Measurements from ENCODE around the gene TTN. TPM values are rescaled to one million over a fixed set of nuclear protein-coding genes. Genes with fewer than 3 reads are reported as not detected.

Gene TTN
- total and polyA plus RNA-seq, 2 donors (not counting 1 experiment from before 2014, with no cell fraction given) = 0.14 to 0.33 TPM

- H3K36me3 ChIP-seq (ENCODE audit: control insufficient read depth, insufficient read depth, low read length) = no peaks in the 10 kb centered on the region
- H3K4me2 ChIP-seq (ENCODE audit: extremely low read depth, insufficient read depth, low read length) = no peak overlapping the region
- TF ChIP-seq CTCF (conservative IDR thresholded peaks at IDR 0.05 in 1 of 2, IDR thresholded peaks at IDR 0.05 in 1 of 2; ENCODE audit: low read depth in 1 of 2, low read length in 2 of 2) = no peak
- TF ChIP-seq EZH2 (IDR thresholded peaks at IDR 0.05; ENCODE audit: low read length, missing control alignments) = no peak
These were observed 43.1 kb downstream of the TTN start for GRCh38 chr2:178764097-178764496.

GRCh38 chr2:178761759-178762371 is 45.4 kb downstream of the TTN start:
- Histone ChIP-seq H3K27ac (ENCODE audit: insufficient read depth, low read length) (no peak overlapping the region), H3K4me3 (replicated peaks in 1 of 4; ENCODE audit: control extremely low read depth in 1 of 4, insufficient read depth in 1 of 4, low read depth in 3 of 4, low read length in 4 of 4) (no peak overlapping the region), H3K4me2 (ENCODE audit: extremely low read depth, insufficient read depth, low read length) (no peak overlapping the region), H3K9ac (ENCODE audit: insufficient read depth, low read length) (no peak overlapping the region), H3K27me3 (ENCODE audit: control insufficient read depth, insufficient read depth, low read length) (no peaks in the 10 kb centered on the region), H4K20me1 (ENCODE audit: control insufficient read depth, extremely low read depth, insufficient read depth, low read length) (no peaks in the 10 kb centered on the region), H3K36me3 (ENCODE audit: control insufficient read depth, insufficient read depth, low read length) (no peaks in the 10 kb centered on the region), H3K79me2 (ENCODE audit: control insufficient read depth, insufficient read depth, low read length) (no peaks in the 10 kb centered on the region), H3K9me3 (ENCODE audit: control insufficient read depth, insufficient read depth, low read depth, low read length) (no peaks in the 10 kb centered on the region), H3K4me1 (ENCODE audit: control insufficient read depth, extremely low read depth, insufficient read depth, low read length) (no peaks in the 10 kb centered on the region), H2AFZ (ENCODE audit: low read length) (no peak overlapping the region)
- no peak for TF ChIP-seq EZH2 (IDR thresholded peaks at IDR 0.05; ENCODE audit: low read length, missing control alignments)
- peak; percentile 75 to 76 for TF ChIP-seq CTCF (conservative IDR thresholded peaks at IDR 0.05 in 1 of 2, IDR thresholded peaks at IDR 0.05 in 1 of 2; ENCODE audit: low read depth in 1 of 2, low read length in 2 of 2)
- DNase-seq (ENCODE audit: low read depth in 2 of 2) = peak; percentile 36 to 65

More at GRCh38 chr2:178764097-178764496, 43.1 kb downstream of the TTN start:
- Histone ChIP-seq H3K27me3 (ENCODE audit: control insufficient read depth, insufficient read depth, low read length) (no peaks in the 10 kb centered on the region), H3K9me3 (ENCODE audit: control insufficient read depth, insufficient read depth, low read depth, low read length) (no peaks in the 10 kb centered on the region), H3K4me3 (replicated peaks in 1 of 4; ENCODE audit: control extremely low read depth in 1 of 4, insufficient read depth in 1 of 4, low read depth in 3 of 4, low read length in 4 of 4) (no peak overlapping the region), H2AFZ (ENCODE audit: low read length) (no peak overlapping the region), H4K20me1 (ENCODE audit: control insufficient read depth, extremely low read depth, insufficient read depth, low read length) (no peaks in the 10 kb centered on the region), H3K4me1 (ENCODE audit: control insufficient read depth, extremely low read depth, insufficient read depth, low read length) (no peaks in the 10 kb centered on the region), H3K9ac (ENCODE audit: insufficient read depth, low read length) (no peak overlapping the region), H3K79me2 (ENCODE audit: control insufficient read depth, insufficient read depth, low read length) (no peaks in the 10 kb centered on the region), H3K27ac (ENCODE audit: insufficient read depth, low read length) (no peak overlapping the region)
- DNase-seq (ENCODE audit: low read depth in 2 of 2) = peak in 1 of 2 donors; percentile 21

- no peaks in the 10 kb centered on the region for H3K9me3 ChIP-seq (ENCODE audit: control insufficient read depth, insufficient read depth, low read depth, low read length)
- no peak overlapping the region for H3K4me2 ChIP-seq (ENCODE audit: extremely low read depth, insufficient read depth, low read length)
- H3K27ac ChIP-seq (ENCODE audit: insufficient read depth, low read length) = no peak overlapping the region
- TF ChIP-seq EZH2 (IDR thresholded peaks at IDR 0.05; ENCODE audit: low read length, missing control alignments) = no peak
- no peak for TF ChIP-seq CTCF (conservative IDR thresholded peaks at IDR 0.05 in 1 of 2, IDR thresholded peaks at IDR 0.05 in 1 of 2; ENCODE audit: low read depth in 1 of 2, low read length in 2 of 2)
- H3K36me3 ChIP-seq (ENCODE audit: control insufficient read depth, insufficient read depth, low read length) = no peaks in the 10 kb centered on the region
- H3K27me3 ChIP-seq (ENCODE audit: control insufficient read depth, insufficient read depth, low read length) = no peaks in the 10 kb centered on the region
- H3K9ac ChIP-seq (ENCODE audit: insufficient read depth, low read length) = no peak overlapping the region
- DNase-seq (ENCODE audit: low read depth in 2 of 2) = peak; percentile 11 to 73
- H3K4me1 ChIP-seq (ENCODE audit: control insufficient read depth, extremely low read depth, insufficient read depth, low read length) = no peaks in the 10 kb centered on the region
- H3K79me2 ChIP-seq (ENCODE audit: control insufficient read depth, insufficient read depth, low read length) = no peaks in the 10 kb centered on the region
- no peaks in the 10 kb centered on the region for H4K20me1 ChIP-seq (ENCODE audit: control insufficient read depth, extremely low read depth, insufficient read depth, low read length)
- H3K4me3 ChIP-seq (replicated peaks in 1 of 4; ENCODE audit: control extremely low read depth in 1 of 4, insufficient read depth in 1 of 4, low read depth in 3 of 4, low read length in 4 of 4) = no peak overlapping the region
- H2AFZ ChIP-seq (ENCODE audit: low read length) = no peak overlapping the region
These were observed 50.4 kb downstream of the TTN start for GRCh38 chr2:178756843-178757242.

Measured in fibroblast of lung (primary cell).